GM23338 (cell line): Measurements from ENCODE around the gene ATP8A2. TPM values are rescaled to one million over a fixed set of nuclear protein-coding genes. Genes with fewer than 3 reads are reported as not detected.
A peak's percentile ranks its signal among the peaks of the same experiment; 100 is the strongest.

Experiments used
- ATAC-seq: fragments of 200-7000 bp; cut with Tn5 transposase; 3 replicates; pipeline ENCODE4 v1.9.1; 2020
- DNase-seq: peaks from one replicate; pipeline ENCODE4 v3.0.0-alpha.2; 2015; ENCODE audit warnings: low spot score
- H2AFZ ChIP-seq: fragments of 200-600 bp; sonication (generic); 2 replicates; pipeline ENCODE4 v1.8.0; 2016; ENCODE audit warnings: antibody characterized with exemption, mild to moderate bottlenecking, moderate library complexity
- H3F3A ChIP-seq: fragments of 200-600 bp; sonication (generic); replicated peaks from 2 replicates; pipeline ENCODE4 v1.8.0; 2017; ENCODE audit warnings: antibody characterized with exemption, mixed run types, low read depth
- H3K27ac ChIP-seq: fragments of 200-600 bp; sonication (generic); 2 replicates; pipeline ENCODE4 v1.6.1; 2016; ENCODE audit warnings: low read depth
- H3K27me3 ChIP-seq: fragments of 200-600 bp; sonication (generic); 2 replicates; pipeline ENCODE4 v1.8.0; 2016; ENCODE audit warnings: mild to moderate bottlenecking, mixed run types, moderate library complexity; ENCODE audit not compliant: insufficient read depth
- H3K36me3 ChIP-seq: fragments of 200-600 bp; sonication (generic); 2 replicates; pipeline ENCODE4 v1.8.0; 2016; ENCODE audit warnings: mild to moderate bottlenecking; ENCODE audit not compliant: insufficient read depth
- H3K4me1 ChIP-seq: fragments of 200-600 bp; sonication (generic); 2 replicates; pipeline ENCODE4 v1.8.0; 2016; ENCODE audit warnings: mild to moderate bottlenecking, moderate library complexity; ENCODE audit not compliant: insufficient read depth
- H3K4me2 ChIP-seq: fragments of 200-600 bp; sonication (generic); 2 replicates; pipeline ENCODE4 v1.7.1; 2017; ENCODE audit warnings: mixed run types
- H3K4me3 ChIP-seq: fragments of 200-600 bp; sonication (generic); 2 replicates; pipeline ENCODE4 v1.6.1; 2016; ENCODE audit warnings: mixed run types
- H3K79me2 ChIP-seq: fragments of 200-600 bp; sonication (generic); replicated peaks from 2 replicates; pipeline ENCODE4 v1.8.0; 2017; ENCODE audit warnings: mild to moderate bottlenecking; ENCODE audit not compliant: insufficient read depth
- H3K9me2 ChIP-seq: fragments of 200-600 bp; sonication (generic); 2 replicates; pipeline ENCODE4 v1.8.0; 2017; ENCODE audit not compliant: insufficient read depth
- H4K20me1 ChIP-seq: fragments of 200-600 bp; sonication (generic); replicated peaks from 2 replicates; pipeline ENCODE4 v1.8.0; 2017; ENCODE audit warnings: mild to moderate bottlenecking; ENCODE audit not compliant: insufficient read depth
- H3K27ac Mint-ChIP-seq: 2 replicates; pipeline ENCODE4 v1.8.0; 2020; ENCODE audit warnings: inconsistent platforms, mild to moderate bottlenecking, moderate library complexity, mixed read lengths
- H3K27me3 Mint-ChIP-seq: 3 replicates; pipeline ENCODE4 v1.8.0; 2022; ENCODE audit warnings: low read depth, mild to moderate bottlenecking, moderate library complexity, mixed read lengths, inconsistent platforms; ENCODE audit not compliant: insufficient read depth, poor library complexity
- H3K36me3 Mint-ChIP-seq: 3 replicates; pipeline ENCODE4 v1.8.0; 2021; ENCODE audit warnings: low read depth, mild to moderate bottlenecking, inconsistent platforms, moderate library complexity, mixed read lengths
- H3K4me1 Mint-ChIP-seq: 3 replicates; pipeline ENCODE4 v1.8.0; 2020; ENCODE audit warnings: mild to moderate bottlenecking, inconsistent platforms, mixed read lengths
- H3K4me3 Mint-ChIP-seq: 3 replicates; pipeline ENCODE4 v1.8.0; 2021; ENCODE audit warnings: moderate library complexity, mild to moderate bottlenecking, inconsistent platforms, mixed read lengths
- H3K9me3 Mint-ChIP-seq: 3 replicates; pipeline ENCODE4 v1.8.0; 2020; ENCODE audit warnings: moderate library complexity, mild to moderate bottlenecking, inconsistent platforms, mixed read lengths
- CREB1 ChIP-seq: fragments of 250-450 bp; sonication (Bioruptor Pico); IDR thresholded peaks from 2 replicates; pipeline ENCODE4 v1.5.0; 2020; ENCODE audit warnings: low read depth, mild to moderate bottlenecking, moderate library complexity
- EZH2phosphoT487 ChIP-seq: fragments of 200-600 bp; sonication (generic); IDR thresholded peaks from one replicate; pipeline ENCODE4 v1.8.1; 2018; ENCODE audit warnings: antibody characterized with exemption; ENCODE audit not compliant: unreplicated experiment
- JUNB ChIP-seq: IDR thresholded peaks from one replicate; pipeline ENCODE4 v1.6.1; 2016; ENCODE audit warnings: antibody characterized with exemption; ENCODE audit not compliant: unreplicated experiment
- POLR2AphosphoS5 ChIP-seq: IDR thresholded peaks from 2 replicates; pipeline ENCODE4 v1.6.1; 2016; ENCODE audit warnings: antibody characterized with exemption, low read depth
- ZNF114 ChIP-seq: fragments of 250-450 bp; sonication (Bioruptor Pico); IDR thresholded peaks from 2 replicates; pipeline ENCODE4 v1.5.0; 2020; ENCODE audit warnings: mild to moderate bottlenecking, moderate library complexity
- polyA plus RNA-seq: library from polyadenylated mRNA; unstranded; fragments of >200 nt; fragmentation: Nextera tagmentation; extraction: Ambion mirVana; gene quantifications from 2 replicates; pipeline ENCODE4 v1.2.1, GENCODE V29; 2016
- total RNA-seq: library from RNA; depleted of rRNA; stranded (reverse); fragments of >200 nt; shearing (Covaris generic); gene quantifications from 2 replicates; pipeline ENCODE4 v1.2.3, GENCODE V29; 2014
- TF ChIP-seq, protein P1 (sequence below): IDR thresholded peaks from 2 replicates; pipeline ENCODE4 v1.6.1; 2016; ENCODE audit warnings: antibody characterized with exemption
- TF ChIP-seq, protein P2 (sequence below): IDR thresholded peaks from one replicate; pipeline ENCODE4 v1.6.1; 2018; ENCODE audit warnings: antibody characterized with exemption; ENCODE audit not compliant: unreplicated experiment

The ATP8A2 gene
- total and polyA plus RNA-seq, 2 experiments from 2014 or later = 5.7 to 8.8 TPM

DNA sequence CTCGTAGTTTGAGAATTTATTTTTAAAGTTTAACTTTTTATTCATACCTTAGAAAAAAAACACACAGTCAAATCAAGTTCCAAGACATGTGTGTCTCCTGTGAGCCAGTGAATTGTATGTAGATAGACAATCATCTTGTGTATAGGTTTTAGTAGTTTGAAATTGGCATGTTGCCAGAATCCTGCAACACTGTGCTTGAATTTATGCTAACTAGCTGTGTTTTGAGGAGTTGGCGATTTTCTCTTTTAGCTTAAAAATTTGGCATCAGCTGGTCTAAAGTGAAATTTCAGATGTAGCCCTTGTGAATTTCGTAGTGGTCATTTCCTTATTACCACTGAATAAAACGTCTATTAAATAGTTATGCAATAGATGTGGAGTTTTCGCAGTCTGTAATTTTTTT, 213.2 kb downstream of the ATP8A2 start:
- H4K20me1 ChIP-seq = no peaks in the 10 kb centered on the region
- H3K4me3 ChIP-seq = no peak overlapping the region
- no peak overlapping the region for H3K27ac ChIP-seq
- H2AFZ ChIP-seq = no peak overlapping the region
- no peaks in the 10 kb centered on the region for H3K9me2 ChIP-seq
- Mint-ChIP-seq H3K4me1 (peaks cover 29% of the 10 kb centered on the region), H3K9me3 (no peaks in the 10 kb centered on the region), H3K27ac (no peak overlapping the region), H3K36me3 (no peaks in the 10 kb centered on the region), H3K27me3 (no peaks in the 10 kb centered on the region), H3K4me3 (no peak overlapping the region)
- H3K27me3 ChIP-seq = no peaks in the 10 kb centered on the region
- no peaks in the 10 kb centered on the region for H3F3A ChIP-seq
- H3K4me2 ChIP-seq = no peak overlapping the region
- peaks cover 33% of the 10 kb centered on the region for H3K4me1 ChIP-seq
- TF ChIP-seq ZNF114 (no peak), JUNB (no peak), CREB1 (CRISPR knock-in tag) (no peak), POLR2AphosphoS5 (no peak)
- TF ChIP-seq, protein P1, sequence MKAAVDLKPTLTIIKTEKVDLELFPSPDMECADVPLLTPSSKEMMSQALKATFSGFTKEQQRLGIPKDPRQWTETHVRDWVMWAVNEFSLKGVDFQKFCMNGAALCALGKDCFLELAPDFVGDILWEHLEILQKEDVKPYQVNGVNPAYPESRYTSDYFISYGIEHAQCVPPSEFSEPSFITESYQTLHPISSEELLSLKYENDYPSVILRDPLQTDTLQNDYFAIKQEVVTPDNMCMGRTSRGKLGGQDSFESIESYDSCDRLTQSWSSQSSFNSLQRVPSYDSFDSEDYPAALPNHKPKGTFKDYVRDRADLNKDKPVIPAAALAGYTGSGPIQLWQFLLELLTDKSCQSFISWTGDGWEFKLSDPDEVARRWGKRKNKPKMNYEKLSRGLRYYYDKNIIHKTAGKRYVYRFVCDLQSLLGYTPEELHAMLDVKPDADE = no peak
- ATAC-seq (no peak), DNase-seq (no peak)
- H3K36me3 ChIP-seq = no peaks in the 10 kb centered on the region
- no peaks in the 10 kb centered on the region for H3K79me2 ChIP-seq

DNA sequence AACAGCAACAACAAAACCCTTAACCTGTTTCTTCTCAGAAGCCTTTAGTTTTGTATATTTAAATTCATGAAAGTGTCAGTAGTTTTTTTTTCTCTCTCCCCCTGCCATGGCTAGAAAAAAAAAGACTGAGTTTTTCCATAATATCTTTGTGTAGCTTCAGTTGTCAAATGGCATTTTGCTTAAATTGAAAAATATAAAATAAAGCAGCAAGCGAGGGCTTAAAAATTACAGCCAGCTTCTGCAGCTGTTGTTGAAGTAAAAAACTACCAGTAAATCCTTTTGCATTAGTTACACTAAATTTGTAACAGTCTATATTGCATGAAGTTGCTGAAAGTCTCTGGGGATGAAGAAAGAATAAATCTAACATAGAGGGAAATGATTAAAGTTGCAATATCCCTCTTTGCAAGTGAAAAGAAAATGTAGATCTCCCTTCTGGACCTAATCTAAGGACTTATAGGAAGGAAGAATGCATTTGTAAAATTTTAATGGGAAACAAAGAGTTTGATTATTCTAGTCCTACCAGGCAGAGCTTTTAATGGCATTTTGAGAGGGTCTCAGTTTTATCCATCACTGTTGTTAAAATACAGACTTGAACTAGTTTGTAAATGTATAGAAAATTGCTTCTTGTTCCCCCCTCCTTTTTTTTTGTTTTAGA, 215.7 kb downstream of the ATP8A2 start:
- H3K27ac ChIP-seq = no peak overlapping the region
- Mint-ChIP-seq H3K36me3 (no peaks in the 10 kb centered on the region), H3K27ac (no peak overlapping the region), H3K4me3 (no peak overlapping the region), H3K4me1 (peaks cover 29% of the 10 kb centered on the region), H3K27me3 (no peaks in the 10 kb centered on the region), H3K9me3 (no peaks in the 10 kb centered on the region)
- ATAC-seq (no peak), DNase-seq (no peak)
- no peaks in the 10 kb centered on the region for H3F3A ChIP-seq
- no peaks in the 10 kb centered on the region for H3K79me2 ChIP-seq
- no peak for TF ChIP-seq EZH2phosphoT487
- H3K9me2 ChIP-seq = no peaks in the 10 kb centered on the region
- no peaks in the 10 kb centered on the region for H3K36me3 ChIP-seq
- H3K4me2 ChIP-seq = peak overlapping the region; percentile 5
- no peaks in the 10 kb centered on the region for H4K20me1 ChIP-seq
- H2AFZ ChIP-seq = no peak overlapping the region
- H3K4me1 ChIP-seq = peaks cover 33% of the 10 kb centered on the region
- H3K27me3 ChIP-seq = no peaks in the 10 kb centered on the region
- H3K4me3 ChIP-seq = no peak overlapping the region

DNA sequence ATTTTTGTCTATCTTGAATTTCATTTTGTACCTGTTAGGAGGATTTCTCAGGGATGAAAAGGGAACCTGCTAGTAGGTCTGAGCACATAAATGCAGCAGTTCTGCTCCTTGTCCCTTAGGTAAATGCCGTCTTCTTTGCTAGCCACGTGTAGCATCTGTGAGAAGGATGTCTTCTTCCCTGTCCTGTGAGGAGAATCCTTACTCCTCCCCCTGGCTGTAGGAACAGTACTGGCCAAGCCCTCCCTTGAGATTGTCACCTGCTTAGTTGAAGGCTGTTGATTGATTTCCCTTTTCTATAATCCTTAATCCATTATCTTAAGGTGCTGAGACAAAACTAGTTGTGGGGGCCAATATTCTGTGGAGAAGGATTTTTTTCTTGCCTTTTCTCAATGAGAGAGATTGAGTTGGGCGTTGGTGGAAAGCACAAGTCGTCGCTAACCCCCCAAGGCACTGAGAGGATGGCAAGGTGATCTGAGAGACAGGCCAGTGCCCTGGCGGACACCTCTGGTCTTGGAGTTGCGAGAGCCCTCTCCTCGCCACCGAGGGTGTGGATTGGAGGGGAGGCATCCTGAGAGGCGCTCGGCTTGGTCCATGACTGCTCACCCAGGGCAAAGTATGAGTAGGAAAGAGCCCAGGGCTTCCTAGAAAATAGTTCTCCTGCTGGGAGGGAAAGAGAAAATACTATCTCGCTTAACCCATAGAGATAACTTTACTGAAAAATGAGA, 216.7 kb downstream of the ATP8A2 start:
- Mint-ChIP-seq H3K27ac (no peak overlapping the region), H3K36me3 (no peaks in the 10 kb centered on the region), H3K4me1 (peaks cover 29% of the 10 kb centered on the region), H3K27me3 (no peaks in the 10 kb centered on the region), H3K4me3 (no peak overlapping the region), H3K9me3 (no peaks in the 10 kb centered on the region)
- peak; percentile 71 for ATAC-seq
- H4K20me1 ChIP-seq = no peaks in the 10 kb centered on the region
- no peaks in the 10 kb centered on the region for H3K79me2 ChIP-seq
- H3K36me3 ChIP-seq = no peaks in the 10 kb centered on the region
- H3K4me1 ChIP-seq = peaks cover 33% of the 10 kb centered on the region
- H3F3A ChIP-seq = no peaks in the 10 kb centered on the region
- H3K4me3 ChIP-seq = no peak overlapping the region
- H3K27ac ChIP-seq = no peak overlapping the region
- peak; percentile 32 for DNase-seq
- TF ChIP-seq, protein P2, sequence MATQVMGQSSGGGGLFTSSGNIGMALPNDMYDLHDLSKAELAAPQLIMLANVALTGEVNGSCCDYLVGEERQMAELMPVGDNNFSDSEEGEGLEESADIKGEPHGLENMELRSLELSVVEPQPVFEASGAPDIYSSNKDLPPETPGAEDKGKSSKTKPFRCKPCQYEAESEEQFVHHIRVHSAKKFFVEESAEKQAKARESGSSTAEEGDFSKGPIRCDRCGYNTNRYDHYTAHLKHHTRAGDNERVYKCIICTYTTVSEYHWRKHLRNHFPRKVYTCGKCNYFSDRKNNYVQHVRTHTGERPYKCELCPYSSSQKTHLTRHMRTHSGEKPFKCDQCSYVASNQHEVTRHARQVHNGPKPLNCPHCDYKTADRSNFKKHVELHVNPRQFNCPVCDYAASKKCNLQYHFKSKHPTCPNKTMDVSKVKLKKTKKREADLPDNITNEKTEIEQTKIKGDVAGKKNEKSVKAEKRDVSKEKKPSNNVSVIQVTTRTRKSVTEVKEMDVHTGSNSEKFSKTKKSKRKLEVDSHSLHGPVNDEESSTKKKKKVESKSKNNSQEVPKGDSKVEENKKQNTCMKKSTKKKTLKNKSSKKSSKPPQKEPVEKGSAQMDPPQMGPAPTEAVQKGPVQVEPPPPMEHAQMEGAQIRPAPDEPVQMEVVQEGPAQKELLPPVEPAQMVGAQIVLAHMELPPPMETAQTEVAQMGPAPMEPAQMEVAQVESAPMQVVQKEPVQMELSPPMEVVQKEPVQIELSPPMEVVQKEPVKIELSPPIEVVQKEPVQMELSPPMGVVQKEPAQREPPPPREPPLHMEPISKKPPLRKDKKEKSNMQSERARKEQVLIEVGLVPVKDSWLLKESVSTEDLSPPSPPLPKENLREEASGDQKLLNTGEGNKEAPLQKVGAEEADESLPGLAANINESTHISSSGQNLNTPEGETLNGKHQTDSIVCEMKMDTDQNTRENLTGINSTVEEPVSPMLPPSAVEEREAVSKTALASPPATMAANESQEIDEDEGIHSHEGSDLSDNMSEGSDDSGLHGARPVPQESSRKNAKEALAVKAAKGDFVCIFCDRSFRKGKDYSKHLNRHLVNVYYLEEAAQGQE = no peak
- peak overlapping the region; percentile 5; the same call in 1 of the 2 replicates for H3K4me2 ChIP-seq
- no peaks in the 10 kb centered on the region for H3K9me2 ChIP-seq
- no peak overlapping the region for H2AFZ ChIP-seq
- no peaks in the 10 kb centered on the region for H3K27me3 ChIP-seq
